SK-N-DZ (cell line): ENCODE data around the gene RARA.

Experiments used
- DNase-seq: peaks from one replicate; pipeline ENCODE4 v3.0.0-alpha.2; 2015; ENCODE audit warnings: low spot score

The RARA gene

DNA sequence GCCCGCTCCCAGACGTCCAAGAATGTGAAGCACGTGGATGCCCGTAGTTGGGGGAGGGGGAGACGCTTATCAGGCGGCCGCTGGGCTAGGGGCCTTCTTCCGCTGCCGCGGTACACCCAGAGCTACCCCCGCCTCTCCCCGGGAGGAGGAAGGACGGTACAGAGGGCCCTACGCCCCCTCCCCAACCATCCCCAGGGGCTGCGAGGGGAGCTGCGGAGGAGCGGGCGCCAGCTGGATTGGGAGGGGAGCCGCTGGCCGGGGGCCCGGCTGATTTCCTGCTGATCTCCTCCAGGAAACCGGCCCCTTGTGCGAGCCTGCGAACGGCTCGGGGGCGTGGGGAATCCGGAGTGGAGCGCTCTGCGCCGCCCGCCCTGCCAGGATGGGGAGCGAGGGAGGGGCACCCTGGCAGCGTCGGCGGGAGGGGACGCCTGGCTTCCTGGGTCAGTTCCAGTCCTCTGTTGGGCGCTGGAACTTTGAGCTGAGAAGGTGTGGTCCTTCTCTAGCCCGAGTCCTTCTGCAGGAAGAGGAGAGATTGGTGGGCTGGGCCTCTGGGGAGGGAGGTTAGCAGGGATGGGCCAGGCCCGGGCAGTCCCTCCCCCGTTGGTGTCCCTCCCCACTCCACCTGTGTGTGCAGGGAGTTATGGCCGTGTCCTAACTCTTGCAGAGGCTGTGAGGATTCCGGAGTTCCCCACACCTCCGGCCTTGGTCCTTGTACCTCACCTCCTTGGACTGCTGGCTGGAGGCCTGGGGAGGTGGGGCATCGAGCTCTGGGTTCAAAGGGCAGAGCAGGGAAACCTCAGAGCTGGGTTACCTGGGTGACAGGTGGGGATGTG lies 36.4 kb downstream of the RARA start:
- DNase-seq: no peak

DNA sequence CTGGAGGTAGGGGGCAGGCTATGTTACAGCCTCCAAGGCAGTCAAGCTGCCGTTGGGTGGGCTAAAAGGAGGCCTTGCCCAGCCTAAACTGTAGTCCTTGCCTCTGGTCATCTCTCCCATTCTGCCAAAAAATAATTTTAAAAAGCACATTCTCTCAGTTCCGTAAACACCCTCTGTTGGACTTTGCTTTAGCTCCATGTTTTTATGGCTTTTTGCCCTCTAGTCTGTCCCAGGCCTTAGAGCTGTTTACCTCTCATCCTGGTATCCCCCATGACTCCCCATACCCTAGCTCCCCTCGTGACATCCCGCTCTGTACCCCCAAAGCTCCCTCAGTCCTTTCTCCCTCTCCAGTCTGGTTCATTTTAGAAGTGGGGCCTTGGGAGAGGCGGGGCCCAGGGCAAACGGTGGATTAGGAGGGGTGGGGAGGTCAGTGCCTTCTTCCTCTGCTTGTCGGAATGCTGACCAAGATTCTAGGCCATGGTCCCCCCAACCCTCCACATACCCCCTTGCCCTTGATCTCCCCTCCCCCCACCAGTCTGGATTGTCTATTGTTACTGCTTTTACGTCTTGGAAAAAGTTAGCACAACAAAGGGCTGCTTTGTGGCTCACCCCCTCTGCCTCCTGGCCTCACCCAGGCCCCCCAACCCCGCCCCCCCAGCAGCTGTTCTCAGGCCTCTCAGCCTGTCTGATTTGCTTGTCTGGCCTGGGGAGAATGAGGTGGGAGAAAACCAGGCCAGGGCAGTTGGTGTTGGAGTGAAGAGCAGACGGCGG lies 37.2 kb downstream of the RARA start:
- DNase-seq: no peak

DNA sequence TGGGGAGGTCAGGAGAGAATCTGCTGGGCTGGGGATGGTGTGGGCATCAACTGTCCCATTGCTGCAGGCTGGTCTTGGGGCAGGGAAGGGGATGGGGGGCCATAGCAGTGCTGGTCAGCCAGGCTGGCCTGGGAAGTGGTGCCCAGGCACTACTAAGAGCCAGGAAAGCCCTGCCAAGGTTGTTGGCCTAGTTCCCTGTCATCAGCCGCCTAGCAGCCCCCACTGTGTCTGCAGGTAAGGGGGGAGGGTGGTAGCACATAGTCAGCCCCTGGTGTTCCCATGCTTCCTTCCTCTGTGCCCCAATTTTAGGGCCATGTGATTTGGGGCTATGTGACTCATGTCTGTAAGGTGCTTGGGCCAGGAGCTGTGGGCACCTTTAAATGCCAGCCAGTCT lies 37.8 kb downstream of the RARA start:
- DNase-seq: no peak

DNA sequence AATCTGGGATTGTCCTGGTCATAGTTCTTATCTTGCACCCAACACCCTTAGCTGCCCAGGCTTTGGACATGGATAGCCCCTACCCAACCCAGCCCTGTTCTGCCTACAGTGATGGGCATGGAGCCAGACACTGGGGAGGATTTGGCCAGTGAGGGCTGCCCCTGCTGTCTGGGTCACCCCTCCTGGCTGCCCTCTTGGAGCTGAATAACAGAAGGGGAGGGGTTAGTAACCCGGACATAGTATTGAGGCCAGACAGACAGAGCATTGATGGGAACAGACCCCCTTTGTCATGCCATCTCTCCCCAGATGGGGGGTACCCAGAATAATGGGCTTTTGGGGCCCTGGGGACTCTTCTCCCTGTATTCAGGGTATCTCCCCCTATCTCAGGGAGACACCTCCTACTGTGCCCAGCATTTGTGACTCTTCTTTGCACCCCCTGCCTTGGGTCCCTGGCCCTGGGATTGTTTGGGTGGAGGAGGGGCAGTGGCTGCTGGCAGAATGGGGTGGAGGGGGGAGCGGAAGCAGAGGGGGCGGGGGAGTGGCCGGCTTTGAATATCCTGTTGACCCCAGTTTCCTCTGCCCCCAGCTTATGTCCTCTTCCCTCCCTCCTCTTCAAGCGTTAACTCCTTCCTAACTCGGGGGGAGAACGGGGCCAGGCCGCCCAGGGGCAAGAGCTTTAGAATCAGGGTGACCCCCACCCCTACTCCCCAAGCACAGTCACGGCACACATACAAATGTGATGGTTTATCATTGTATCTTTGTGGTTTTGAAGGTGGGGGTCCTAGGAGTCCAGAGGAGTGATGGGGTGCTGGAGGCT lies 38.5 kb downstream of the RARA start:
- no peak for DNase-seq

DNA sequence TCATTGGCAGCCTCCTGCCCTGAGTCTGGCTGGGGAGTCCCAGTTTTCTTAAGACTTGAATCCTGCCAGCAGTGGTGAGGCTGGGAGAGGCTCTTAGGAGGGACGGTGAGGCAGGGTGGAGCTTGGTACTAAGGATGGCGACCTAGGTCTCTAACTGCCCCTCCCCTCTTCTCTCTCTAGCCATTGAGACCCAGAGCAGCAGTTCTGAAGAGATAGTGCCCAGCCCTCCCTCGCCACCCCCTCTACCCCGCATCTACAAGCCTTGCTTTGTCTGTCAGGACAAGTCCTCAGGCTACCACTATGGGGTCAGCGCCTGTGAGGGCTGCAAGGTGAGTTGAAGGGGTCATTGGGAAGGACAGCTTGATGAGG lies 39.1 kb downstream of the RARA start:
- DNase-seq: no peak

DNA sequence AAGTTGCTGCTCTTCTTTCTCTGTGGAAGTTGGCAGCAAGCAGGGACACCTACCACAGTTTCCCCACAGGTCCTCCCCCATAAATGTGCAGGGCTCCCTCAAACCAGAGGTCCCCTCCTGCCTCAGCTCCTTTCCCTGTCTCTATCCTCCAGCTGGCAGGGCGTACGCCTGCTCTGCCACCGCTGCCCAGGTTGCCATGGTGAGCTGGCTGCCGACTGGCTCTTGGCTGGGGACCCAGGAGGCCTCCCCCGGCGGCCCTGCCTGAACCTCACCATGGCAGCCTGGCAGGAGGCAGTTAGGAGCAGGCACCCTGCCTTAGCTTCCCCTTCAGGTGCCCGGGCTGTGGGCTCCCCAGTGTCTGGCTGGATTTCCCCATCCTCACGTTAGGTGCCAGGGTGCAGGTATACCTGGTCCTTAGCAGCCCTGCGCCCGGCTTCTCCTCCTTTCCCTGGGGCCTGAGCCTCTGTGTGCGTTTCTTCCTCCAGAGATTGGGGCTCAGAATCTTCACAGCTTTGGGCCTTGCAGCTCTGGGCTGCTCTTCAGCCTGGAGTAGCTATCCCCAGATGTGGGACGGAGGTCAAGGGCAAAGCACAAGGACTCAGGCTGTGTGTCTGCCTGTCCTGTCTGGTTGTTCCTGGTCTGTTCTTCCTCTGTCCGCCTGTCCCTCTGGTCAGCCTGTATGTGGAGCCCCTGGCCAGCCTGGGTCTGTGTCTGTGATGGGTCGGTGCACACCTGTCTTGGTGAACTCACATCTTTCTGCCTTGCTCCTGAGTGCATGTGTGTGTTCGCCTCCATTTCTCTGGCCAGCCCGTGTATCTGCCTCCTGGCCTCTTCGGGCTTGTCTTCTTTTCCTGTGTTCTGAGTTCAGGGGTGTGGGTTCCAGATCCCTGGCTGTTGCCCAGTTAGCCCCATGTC lies 39.8 kb downstream of the RARA start:
- DNase-seq: no peak

DNA sequence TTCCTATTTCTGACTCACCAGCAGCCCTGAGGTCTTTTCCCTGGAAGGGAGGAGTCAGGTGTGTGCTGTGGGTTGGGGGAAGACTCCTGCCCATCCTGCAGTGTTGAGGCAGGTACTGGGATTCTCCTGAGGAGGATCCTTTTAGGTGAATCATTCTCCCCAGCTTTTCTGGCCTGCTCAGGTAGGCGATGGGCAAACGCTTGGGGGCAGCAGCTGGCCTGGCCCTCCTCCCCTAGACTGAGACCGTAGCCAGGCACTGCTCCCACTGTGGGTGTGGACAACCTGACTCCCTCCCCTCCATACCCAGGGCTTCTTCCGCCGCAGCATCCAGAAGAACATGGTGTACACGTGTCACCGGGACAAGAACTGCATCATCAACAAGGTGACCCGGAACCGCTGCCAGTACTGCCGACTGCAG lies 40.5 kb downstream of the RARA start:
- DNase-seq: peak; percentile 51

DNA sequence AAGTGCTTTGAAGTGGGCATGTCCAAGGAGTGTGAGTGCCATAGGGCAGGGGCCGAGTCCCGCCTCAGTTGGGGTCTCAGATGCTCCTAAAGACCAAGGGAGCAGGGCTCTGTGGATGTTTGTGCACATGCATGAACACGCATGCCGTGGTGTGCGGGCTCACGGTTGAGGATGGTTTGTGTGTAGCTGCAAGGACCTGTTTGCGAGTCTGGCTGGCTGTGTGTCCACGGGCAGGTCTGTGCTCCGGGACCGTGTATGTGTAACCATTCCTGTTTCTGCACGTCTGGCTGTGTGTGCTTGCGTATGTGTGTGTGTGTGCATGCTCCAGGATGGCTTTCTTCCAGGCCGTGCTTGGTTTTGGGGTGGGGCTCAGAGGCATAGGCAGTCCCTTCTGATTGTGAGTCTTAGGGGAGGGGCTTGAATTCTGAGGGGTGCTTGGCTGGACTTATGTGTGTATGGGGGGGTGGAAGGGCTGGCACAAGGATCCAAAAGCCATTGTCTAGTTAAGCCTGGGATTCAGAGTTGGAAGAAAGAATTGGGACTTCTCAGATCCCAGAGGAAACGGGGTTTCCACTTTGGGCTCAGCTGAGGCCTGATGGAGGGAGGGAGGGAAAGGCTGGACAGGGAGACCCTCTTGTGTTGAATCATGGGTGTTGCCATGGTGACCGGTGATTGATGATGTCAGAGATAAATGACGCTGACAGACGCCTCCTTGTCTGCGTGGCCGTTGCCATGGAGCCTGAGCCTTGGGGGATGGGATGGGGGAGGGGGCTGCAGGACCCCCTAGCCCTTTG lies 41.1 kb downstream of the RARA start:
- DNase-seq: peak; percentile 97

DNA sequence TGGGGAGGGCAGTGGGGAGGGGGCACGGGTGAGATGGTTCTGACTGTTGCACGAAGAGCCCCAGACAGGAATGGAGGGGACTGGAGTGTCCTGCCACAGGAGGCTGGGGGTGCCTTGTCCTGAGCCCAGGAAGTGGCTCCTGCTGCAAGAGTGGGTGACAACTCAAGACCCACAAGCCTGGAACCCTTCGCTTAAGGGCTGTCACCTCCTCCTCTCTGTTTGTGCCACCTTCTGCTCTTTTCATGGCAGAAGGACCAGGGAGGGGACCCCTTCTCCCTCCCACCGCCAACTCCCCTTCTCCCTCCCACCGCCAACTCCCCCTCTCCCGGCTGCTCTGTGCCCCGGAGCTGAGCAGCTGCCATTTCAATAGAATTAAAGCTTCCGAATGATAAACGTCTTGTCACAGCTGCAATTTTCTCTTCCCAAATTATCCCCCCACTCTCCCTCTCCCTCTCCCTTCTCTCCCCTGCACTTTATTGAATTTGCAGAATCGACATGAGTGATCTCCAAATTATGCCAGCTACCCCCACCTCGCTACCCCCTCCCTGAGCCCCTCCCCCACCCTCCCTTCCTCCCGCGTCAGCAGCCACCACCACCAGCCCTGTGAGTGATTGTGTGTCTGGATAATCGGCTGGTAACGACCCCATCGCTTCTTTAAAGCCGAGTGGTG lies 41.8 kb downstream of the RARA start:
- DNase-seq: peak; percentile 98

DNA sequence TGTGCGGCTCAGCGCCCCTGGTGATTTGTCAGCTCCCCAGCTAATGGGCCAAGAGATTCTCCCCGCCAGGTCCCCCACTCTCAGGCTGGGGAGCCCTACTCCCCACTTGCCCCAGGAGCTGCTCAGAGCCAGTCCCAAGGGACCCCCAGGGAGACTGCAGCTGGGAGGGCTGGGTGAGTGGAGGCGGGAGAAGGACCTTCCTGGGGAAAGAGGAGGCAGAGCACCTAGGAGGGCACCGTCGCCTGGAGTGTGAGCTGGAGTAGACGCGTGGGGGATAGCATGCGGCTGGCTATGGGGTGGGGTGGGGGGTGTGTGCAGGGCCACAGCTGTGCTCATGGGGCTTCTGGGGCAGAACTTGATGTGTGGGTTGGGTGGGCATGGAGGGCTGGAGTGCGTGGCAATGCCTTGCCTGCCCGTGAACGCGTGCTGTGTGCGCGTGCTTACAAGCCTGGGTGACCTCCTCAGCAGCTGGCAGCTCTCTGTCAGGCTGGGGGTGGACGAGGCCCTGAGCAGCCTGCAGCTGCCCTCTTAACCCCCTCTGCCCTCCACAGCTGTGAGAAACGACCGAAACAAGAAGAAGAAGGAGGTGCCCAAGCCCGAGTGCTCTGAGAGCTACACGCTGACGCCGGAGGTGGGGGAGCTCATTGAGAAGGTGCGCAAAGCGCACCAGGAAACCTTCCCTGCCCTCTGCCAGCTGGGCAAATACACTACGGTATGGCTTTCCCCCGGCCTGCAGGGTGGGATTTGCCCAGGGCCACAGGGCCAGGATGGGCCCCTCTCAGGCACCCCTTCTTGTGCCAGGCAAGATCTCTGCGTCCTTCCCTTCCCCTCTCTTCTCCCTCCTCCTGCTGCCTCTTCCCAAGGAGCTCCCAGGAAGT lies 42.6 kb downstream of the RARA start:
- DNase-seq: no peak

DNA sequence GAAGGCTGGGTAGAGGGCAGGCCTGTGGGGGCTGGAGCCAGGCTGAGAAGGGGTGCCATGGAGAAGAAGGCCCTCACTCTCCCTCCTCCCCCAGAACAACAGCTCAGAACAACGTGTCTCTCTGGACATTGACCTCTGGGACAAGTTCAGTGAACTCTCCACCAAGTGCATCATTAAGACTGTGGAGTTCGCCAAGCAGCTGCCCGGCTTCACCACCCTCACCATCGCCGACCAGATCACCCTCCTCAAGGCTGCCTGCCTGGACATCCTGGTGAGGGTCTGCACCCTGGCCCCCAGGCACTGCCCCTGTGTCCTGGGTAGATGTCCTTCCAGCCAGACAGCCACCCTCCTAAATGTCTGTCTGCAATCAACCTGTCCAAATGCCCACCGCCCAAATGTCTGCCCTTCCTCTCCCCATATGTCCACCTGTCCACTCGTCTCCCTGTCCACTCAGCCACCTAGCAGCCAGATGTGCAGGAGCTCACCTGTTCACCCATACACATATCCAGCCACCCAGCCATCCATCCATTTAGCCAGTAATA lies 43.3 kb downstream of the RARA start:
- DNase-seq: no peak

DNA sequence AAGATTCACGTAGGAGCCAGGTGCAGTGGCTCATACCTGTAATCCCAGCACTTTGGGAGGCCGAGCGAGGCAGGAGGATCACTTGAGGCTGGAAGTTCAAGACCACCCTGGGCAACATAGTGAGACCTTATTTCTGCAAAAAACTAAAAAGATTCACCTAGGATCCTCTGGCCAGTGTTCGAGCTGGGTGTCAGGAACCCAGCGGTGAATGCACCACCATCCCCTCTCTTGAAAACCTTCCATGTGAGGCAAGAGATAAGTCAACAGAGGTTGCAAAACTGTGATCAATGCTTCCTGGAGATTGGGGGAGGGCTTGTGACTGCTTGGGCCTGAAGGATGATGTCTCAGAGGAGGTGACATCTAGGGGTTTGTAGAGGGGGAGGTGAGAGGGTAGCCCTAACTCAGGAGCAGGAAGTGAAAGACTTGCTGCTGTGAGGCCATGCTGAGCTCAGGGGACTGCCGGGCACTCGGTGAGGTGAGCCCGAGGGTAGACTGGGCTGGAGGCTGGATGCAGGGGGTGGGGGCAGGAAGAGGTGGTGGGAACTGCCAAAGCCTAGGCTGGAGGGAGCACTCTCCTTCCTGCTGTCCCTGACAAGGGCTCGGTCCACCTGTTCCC lies 43.9 kb downstream of the RARA start:
- no peak for DNase-seq

DNA sequence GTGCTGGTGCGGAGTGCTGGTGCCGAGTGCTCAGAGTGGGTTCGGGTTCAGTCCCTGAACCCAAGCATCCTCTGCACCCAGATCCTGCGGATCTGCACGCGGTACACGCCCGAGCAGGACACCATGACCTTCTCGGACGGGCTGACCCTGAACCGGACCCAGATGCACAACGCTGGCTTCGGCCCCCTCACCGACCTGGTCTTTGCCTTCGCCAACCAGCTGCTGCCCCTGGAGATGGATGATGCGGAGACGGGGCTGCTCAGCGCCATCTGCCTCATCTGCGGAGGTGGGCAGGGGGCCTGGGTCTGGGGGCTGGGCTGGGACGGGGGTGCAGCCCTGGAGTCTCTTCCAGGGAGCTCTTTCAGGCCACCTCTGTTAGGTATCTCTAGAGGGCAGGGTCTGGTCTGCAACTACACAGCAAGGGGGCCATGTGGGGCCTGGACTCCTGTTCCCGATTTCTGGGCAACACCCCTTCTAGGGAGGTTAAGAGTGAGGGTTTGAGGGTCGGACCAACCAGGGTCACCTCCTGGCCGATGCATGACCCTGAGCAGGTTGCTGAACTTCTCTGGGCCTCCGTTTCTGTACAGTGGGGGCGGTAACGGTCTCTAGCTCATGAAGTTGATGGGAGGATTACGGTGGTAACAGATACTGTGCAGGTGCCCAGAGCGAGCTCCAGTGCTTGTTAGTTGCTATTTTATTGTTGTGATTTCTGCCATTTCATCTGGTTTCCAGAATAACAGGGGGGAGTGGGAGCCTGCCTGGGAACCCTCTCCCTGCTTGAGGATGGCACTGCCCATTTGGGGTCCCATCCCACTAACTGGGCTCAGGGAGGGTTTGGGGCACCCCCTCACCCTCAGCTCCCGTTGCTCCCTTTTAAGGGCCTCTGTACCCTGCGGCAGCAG lies 45.5 kb downstream of the RARA start:
- DNase-seq: peak; percentile 64

DNA sequence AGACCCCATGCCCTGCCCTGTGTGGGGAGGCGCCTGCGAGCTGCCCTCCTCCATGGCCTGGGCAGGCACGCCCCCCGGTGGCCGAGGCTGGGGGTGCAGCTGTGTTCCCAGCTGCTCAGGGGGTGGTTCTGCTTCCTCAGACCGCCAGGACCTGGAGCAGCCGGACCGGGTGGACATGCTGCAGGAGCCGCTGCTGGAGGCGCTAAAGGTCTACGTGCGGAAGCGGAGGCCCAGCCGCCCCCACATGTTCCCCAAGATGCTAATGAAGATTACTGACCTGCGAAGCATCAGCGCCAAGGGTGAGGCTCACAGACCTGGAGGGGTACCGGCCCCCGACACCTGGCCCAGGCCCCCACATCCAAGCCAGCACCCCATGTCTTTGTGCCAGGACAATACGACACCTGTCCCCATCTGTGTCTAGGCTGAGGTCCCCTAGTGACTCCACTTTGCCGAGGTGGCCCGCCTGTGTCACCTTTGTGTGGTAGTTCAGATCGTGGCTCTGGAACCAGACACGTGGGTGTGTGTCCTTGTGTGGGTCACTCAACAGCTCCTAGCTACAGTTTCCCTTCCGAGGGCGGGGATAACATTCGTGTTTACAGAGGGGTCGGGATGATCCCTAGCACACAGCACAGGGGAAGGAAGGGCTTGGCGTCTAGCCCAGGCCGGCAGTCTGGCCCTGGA lies 46.3 kb downstream of the RARA start:
- peak; percentile 77 for DNase-seq

DNA sequence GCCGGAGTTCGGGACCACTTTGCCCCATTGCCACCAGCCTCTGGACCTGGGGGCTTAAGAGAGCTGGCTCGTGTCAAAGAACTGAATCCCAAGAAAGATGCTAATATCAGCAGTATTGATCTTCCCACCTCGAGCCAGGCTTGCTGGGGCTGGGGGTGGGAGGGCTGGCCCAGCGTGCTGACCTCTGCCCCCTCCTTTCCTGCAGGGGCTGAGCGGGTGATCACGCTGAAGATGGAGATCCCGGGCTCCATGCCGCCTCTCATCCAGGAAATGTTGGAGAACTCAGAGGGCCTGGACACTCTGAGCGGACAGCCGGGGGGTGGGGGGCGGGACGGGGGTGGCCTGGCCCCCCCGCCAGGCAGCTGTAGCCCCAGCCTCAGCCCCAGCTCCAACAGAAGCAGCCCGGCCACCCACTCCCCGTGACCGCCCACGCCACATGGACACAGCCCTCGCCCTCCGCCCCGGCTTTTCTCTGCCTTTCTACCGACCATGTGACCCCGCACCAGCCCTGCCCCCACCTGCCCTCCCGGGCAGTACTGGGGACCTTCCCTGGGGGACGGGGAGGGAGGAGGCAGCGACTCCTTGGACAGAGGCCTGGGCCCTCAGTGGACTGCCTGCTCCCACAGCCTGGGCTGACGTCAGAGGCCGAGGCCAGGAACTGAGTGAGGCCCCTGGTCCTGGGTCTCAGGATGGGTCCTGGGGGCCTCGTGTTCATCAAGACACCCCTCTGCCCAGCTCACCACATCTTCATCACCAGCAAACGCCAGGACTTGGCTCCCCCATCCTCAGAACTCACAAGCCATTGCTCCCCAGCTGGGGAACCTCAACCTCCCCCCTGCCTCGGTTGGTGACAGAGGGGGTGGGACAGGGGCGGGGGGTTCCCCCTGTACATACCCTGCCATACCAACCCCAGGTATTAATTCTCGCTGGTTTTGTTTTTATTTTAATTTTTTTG lies 47.1 kb downstream of the RARA start:
- DNase-seq: no peak
